OCI-LY3 (cell line): ENCODE data around the gene PTPRM.

Experiments
- CTCF ChIP-seq: fragments of 200-600, 300-600 bp; sonication (generic); IDR thresholded peaks from 2 replicates; pipeline ENCODE4 v1.5.1; 2014; ENCODE audit warnings: antibody characterized with exemption, low read length, low read depth
- EZH2phosphoT487 ChIP-seq: fragments of 200-600 bp; shearing (Covaris generic); IDR thresholded peaks from 2 replicates; pipeline ENCODE4 v1.6.1; 2018; ENCODE audit warnings: antibody characterized with exemption, mixed run types, low read depth

DNA sequence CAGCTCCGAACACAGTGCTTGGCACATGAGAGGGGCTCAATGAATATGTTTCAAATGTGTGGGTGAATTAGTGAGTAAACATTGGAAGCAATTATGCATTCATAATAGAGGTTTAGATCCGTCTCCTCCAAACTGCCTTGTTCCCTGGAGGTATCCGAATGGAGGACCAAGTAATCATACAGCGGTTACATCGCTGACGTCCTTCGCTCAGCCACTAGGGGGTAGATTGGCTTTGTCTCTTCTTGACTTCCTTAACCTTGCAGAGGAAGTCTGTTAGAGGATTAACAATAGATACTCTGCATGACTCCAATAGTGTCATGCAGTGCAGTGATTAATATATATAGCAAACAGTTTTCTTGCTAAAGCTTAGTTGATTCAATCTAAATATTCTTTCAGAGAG lies 517.0 kb downstream of the PTPRM start:
- TF ChIP-seq CTCF, result peak; percentile 41
- TF ChIP-seq EZH2phosphoT487, result no peak
